ENCODE results near the gene ENTHD1. TPM values are rescaled to one million over a fixed set of nuclear protein-coding genes. Genes with fewer than 3 reads are reported as not detected.
"Not testable (repeated sequence)": the region's sequence is repeated elsewhere in the genome, so short reads cannot be mapped to it uniquely, and the experiment has no call there.

ENTHD1 gene
- total RNA-seq, 1 donor from 2014 or later, result 0.15 TPM

- intact Hi-C loops (cut with micrococcal nuclease), result loop anchor here (5.0 to 10.0 kb wide), 3 partner anchors 159 to 809 kb away; partner anchors contain the start of genes APOBEC3H and TNRC6B
Observed at GRCh38 chr22:39904024-39904423, 10.5 kb upstream of the ENTHD1 start.

DNA sequence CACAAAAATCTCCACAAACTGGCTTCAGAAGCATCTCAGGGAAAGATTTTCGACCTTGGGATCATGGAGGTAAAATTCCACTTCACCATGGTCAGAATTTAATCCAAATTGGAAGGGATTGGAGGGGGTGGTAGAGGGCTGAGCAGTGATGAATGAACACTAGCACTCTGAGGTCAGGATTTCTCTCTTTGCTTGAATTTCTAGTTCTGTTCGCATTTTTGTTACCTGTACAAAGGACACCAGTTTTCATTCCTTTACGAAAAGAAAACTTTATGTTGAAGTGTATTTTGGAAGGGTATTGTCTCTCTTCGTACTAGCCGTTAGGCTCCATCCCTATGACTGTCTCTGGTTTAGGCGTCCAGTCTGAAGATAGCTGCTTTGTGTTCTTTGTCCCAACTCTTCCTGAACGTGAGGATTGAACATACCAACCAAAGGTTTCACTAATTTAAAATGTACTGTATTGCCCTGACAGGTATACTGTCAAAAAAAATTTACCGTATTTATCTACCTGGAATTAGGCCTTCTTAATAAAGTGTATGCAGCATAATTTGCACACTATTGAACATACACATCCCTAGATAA is 8.1 kb upstream of the ENTHD1 start:
- intact Hi-C loops (cut with micrococcal nuclease), result loop anchor here (1.0 to 10.0 kb wide), 12 partner anchors 9 to 807 kb away; partner anchors contain the start of genes APOBEC3H, RPS19BP1 and TNRC6B

- intact Hi-C loops (cut with micrococcal nuclease), result loop anchor here (1.0 to 10.0 kb wide), 12 partner anchors 10 to 806 kb away; partner anchors contain the start of genes APOBEC3H, RPS19BP1 and TNRC6B
Observed at GRCh38 chr22:39900306-39901227, 7.0 kb upstream of the ENTHD1 start, which contains the start of gene GRAP2. Gene GRAP2 (plus strand): TSS chr22:39901084. CDS start chr22:39947107, 46,023 bp downstream.

- intact Hi-C loops (cut with micrococcal nuclease), result no loop called here
Observed at GRCh38 chr22:39898997-39899396, 5.4 kb upstream of the ENTHD1 start.

DNA sequence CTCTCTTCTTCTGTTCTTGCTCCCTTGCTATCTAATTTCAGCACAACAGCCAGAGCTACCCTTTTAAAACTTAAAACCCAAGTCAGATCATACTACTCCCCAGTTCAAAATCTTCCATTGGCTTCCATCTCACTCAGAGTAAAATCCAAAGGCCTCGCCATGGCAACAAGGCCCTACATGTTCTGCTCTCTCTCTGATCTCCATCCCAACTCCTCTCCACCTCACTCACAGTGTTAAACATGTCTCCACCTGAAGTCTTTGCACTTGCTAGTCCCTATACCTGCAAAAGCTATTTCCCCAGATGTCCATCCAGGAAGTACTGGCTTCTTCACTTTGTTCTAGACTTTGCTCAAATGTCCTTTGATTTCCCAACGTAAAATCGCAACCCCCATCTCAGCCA is 4.3 kb upstream of the ENTHD1 start:
- intact Hi-C loops (cut with micrococcal nuclease), result no loop called here

DNA sequence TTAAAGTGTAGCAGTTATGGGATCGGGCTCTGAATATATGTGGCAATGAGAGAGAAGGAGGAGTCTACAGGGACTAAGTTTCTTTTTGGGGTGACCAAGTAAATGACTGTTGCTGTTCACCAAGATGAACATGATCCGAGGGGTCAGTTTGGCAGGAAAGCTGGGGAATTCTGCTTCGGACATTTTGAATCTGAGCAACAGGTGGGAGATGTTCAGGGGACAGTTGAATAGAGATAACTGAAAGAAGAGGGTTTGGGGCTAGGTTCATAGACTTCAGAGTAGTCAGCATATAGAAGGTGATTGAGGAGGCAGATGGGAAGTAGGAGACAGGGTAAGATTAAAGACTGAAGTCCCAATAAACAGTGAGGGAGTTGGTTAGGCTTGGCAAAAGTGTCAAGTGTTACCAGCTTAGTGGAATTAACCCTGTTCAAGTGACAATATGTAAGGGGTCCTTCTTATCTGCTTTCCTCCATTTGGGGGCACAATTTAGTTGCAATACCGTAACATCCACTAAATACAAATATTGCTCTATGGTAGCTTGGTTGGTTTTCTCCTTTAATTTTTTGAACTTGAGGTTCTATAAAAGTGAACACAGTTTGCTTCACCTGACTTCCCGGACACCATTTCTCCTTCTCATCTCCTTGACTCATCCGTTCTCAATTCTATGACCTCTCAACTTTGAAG is 2.9 kb upstream of the ENTHD1 start:
- intact Hi-C loops (cut with micrococcal nuclease), result no loop called here

DNA sequence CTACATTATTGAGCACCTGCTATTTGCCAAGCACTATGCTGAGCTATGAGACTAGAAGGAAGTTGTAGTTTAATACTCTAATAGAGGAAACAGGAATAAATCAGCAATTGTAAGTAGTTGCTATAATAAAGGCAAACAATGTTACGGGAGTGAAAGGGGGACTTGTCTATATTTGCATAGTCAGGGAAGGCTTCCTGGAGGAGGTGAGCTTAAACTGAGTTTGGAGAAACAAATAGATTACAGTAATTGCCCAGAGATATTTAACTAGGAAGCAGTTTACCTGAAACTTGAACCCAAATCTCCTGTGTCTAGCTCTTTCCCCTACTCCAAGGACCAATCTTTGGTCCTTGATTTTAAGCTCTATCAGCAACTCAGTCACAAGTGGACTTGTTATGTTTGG is 2.1 kb upstream of the ENTHD1 start:
- intact Hi-C loops (cut with micrococcal nuclease), result no loop called here

DNA sequence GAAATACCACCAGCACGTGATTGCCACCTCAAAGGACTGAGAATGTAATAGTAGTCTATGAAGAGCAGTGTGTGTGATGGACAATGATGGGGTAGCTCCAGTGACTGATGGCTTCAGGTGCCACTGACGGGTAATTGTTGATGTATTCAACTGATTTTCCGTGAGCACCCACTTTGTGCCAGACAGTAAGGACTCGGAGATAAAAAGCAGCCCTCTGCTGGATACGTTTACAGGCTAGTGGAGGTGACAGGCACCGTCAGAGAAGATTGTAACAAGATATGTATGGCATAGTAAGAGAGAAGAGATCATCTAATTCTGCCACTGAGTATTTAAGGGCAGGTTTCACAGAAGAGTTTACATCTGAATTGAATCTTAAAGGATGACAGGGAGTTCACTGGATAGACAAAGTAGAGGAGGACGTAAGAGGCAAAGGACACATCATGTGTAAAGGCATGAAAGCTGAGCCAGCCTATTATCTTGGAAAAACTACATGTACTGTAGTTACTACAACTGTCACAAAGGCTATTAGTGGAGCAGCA is 1.1 kb upstream of the ENTHD1 start:
- intact Hi-C loops (cut with micrococcal nuclease), result no loop called here

DNA sequence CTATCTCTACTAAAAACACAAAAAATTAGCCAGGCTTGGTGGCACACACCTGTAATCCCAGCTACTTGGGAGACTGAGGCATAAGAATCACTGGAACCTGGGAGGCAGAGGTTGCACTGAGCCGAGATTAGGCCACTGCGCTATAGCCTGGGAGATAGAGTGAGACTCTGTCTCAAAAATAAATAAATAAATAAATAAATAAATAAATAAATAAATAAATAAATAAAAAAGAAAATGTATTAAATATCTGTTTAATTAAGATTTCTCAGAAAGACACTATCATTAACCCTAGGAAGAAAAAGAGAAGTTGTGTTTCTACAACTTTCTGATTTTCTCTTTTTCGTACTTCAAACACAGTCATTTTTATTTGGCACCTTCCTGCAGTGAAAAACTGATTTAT is 3.6 kb downstream of the ENTHD1 start:
- intact Hi-C loops (cut with micrococcal nuclease), result not testable (repeated sequence)

DNA sequence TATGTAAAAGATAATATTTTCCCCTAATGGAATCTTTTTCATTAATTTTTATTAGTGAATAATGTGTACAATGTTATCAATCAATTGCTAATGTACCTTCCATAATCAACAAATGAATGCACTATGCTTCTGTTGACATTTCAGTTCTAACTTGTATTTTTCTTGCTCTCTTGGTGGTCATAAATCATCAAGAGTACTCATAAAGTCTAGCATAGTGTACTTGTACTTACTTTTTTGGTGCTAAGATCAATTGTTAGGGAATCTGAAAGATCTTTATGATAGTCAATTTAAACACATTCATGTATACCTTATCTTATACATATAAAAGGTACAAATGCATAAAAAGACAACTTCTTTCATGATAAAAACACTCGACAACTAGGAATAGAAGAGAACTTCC is 10.5 kb downstream of the ENTHD1 start:
- intact Hi-C loops (cut with micrococcal nuclease), result no loop called here

- intact Hi-C loops (cut with micrococcal nuclease), result no loop called here
Observed at GRCh38 chr22:39880722-39881121, 12.8 kb downstream of the ENTHD1 start.

DNA sequence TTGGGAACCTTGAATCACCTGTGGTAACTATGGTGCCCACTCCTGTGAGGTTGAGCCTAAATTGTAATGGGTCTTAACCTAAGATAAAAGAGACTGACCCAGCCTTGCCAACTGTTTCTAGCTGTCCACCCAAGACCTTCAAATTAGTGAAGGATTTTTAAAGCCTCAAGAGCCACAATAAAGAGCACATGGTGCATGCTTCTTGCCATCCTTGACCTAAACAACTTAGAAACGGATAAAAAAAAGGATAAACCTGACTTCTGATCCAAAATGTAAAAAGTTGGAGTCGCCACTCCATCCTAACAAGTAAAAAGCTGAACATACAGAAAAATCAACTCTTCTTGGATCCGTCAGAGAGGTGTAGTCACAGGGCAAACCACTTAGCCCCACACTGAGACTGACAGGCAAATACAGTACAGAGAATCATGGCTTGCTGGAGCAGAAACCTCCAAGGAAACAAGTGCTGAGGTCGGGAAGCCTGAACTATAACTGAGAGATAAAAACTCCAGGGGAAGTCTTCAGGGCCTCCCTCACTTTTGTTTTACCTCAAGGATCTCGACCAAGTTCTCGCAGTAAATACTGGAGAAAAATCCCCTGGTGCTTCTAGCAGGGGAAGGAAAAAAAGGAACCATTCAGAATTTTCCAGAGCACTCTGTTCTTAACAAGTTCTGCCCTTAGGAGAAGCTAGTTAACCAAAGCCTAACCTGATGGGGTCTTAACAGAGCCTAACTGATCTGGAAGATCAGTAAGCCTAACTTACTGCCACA is 16.3 kb downstream of the ENTHD1 start:
- intact Hi-C loops (cut with micrococcal nuclease), result no loop called here

DNA sequence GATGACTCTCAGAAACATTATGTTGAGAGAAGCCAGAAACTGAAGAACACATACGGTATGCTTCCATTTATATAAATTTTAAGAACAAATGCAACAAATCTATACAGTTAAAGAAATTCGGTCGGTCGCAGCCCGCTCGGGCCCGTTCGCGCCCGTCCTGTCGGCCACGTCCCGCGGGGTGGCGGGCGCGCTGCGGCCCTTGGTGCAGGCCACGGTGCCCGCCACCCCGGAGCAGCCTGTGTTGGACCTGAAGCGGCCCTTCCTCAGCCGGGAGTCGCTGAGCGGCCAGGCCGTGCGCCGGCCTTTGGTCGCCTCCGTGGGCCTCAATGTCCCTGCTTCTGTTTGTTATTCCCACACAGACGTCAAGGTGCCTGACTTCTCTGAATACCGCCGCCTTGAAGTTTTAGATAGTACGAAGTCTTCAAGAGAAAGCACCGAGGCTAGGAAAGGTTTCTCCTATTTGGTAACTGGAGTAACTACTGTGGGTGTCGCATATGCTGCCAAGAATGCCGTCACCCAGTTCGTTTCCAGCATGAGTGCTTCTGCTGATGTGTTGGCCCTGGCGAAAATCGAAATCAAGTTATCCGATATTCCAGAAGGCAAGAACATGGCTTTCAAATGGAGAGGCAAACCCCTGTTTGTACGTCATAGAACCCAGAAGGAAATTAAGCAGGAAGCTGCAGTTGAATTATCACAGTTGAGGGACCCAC is 18.2 kb downstream of the ENTHD1 start:
- intact Hi-C loops (cut with micrococcal nuclease), result not testable (repeated sequence)

- intact Hi-C loops (cut with micrococcal nuclease), result no loop called here
Observed at GRCh38 chr22:39873965-39874364, 19.6 kb downstream of the ENTHD1 start.

DNA sequence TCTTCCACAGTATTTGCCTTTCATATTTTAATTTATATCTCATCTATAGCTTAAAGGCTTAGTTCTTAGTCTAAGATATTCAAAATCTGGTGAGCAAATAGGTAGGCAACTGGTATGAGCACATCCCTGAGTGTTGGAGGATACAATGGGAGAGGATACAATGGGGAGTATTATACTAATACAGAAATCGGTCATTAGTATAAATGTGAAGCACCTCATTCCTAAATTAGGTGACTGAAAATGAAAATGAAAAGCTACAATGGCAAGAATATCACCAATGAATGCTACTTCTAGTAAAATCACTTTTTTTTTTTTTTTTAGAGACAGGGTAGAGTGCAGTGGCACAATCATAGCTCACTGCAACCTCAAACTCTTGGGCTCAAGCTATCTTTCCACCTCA is 21.0 kb downstream of the ENTHD1 start:
- intact Hi-C loops (cut with micrococcal nuclease), result no loop called here

DNA sequence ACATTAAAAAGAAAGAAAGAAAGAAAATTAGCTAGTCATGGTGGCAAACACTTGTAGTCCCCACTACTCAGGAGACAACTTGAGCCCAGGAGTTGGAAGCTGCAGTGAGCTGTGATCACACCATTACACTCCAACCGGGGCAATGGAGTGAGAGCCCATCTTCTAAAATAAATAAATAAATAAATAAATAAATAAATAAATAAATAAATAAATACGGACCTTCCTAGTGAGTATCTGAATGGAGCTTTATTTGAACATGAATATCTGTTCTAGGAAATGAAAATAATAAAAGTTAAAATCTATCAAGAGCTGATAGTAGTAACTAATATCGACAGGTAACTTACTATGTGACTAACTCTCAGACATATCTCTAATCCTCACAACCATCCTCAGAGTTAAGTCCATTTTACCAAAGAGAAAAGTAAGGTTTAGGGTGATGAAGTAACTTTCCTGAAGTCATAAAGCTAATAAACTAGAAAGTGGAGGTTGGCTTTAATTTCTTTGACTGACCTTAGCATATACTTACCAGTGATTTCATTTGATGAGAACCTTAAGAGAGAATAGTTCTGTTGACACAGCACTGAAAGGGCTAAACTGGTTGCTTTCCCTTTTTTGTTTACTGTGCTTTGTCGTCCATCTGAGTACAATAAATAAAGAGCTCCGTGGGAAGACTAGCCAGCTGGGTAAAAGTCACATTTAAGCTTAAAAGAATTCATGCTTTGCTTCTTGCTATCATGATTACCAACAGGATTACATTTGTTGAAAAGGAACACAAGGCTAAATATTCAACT is 22.4 kb downstream of the ENTHD1 start:
- intact Hi-C loops (cut with micrococcal nuclease), result no loop called here

GRCh38 chr22:39869797-39870196 is 23.8 kb downstream of the ENTHD1 start:
- intact Hi-C loops (cut with micrococcal nuclease), result not testable (repeated sequence)

- intact Hi-C loops (cut with micrococcal nuclease), result no loop called here
Observed at GRCh38 chr22:39868741-39869140, 24.8 kb downstream of the ENTHD1 start.

DNA sequence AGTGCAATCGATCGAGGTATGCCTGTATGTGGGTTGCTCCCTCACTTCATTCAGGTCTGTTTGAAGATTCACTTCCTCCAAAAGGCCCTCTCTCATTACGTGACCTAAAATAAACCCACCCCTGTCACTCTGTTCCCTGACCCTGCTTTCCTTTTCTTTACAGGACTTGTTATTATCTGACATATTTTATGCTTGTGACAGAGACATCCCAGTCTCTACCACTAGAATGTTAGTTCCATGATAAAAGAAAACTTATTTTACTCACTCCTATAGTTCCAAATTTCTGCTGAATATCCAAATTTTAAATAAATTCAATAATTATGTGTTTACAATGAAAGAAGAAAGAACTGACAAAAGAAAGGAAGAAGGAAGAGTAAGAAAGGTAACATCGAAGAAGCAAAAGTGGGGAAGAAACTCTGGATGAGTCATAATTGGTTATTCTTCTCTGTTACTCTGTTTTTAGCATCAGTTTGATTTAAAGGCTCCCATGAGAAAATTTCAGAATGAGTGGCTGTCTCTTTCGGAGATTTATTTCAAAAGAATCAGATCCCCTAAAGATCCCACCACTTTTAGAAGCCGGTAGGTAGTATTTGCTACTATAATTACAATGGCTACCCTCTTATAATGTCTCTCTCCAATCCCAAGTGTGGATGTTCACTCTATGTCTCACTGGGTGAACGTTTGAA is 33.5 kb downstream of the ENTHD1 start:
- intact Hi-C loops (cut with micrococcal nuclease), result no loop called here

Measured in T-helper 1 cell treated with Interleukin-12 subunit alpha and Interleukin-12 subunit beta and Interleukin-4 antibody, amounts not matched to agents 30 ng/mL and 1 ng/mL, for 36 hours (primary cell).